SK-N-SH (cell line): Measurements from ENCODE around the gene RERG. TPM values are rescaled to one million over a fixed set of nuclear protein-coding genes. Genes with fewer than 3 reads are reported as not detected.

Source experiments
- CTCF ChIA-PET: fragments of 300-600, 350-600 bp; formaldehyde crosslinking; extraction: SDS; loops from one replicate; lab custom pipeline; 2021; lab: Yijun Ruan, JAX
- POLR2A ChIA-PET: fragments of 350-600 bp; sonication (Branson Sonifier 250); formaldehyde crosslinking; extraction: SDS; loops from one replicate; lab custom pipeline; 2020; ENCODE audit warnings: antibody characterized with exemption, inconsistent platforms; lab: Yijun Ruan, JAX
- DNase-seq: peaks from one replicate; pipeline ENCODE4 v3.0.0; 2012
- H2AFZ ChIP-seq: fragments of 200-600 bp; sonication (generic); 2 replicates; pipeline ENCODE4 v1.8.1; 2016; ENCODE audit warnings: antibody characterized with exemption, mild to moderate bottlenecking, low read depth
- H3F3A ChIP-seq: fragments of 200-600 bp; sonication (generic); replicated peaks from 2 replicates; pipeline ENCODE3; 2016; ENCODE audit warnings: antibody characterized with exemption, mild to moderate bottlenecking; ENCODE audit not compliant: insufficient read depth
- H3K27ac ChIP-seq, 2 experiments: fragments of 200-500 bp in 1 of 2; fragments of 200-600 bp in 1 of 2; sonication (Bioruptor generic) in 1 of 2; sonication (generic), shearing (Covaris generic) in 1 of 2; 2 replicates each; pipeline versions ENCODE4 v1.5.1 to v1.6.1; 2014 to 2016; ENCODE audit warnings: low read depth in 2 of 2, inconsistent platforms in 1 of 2, low read length in 1 of 2, mild to moderate bottlenecking in 1 of 2, mixed read lengths in 1 of 2
- H3K27me3 ChIP-seq: fragments of 200-600 bp; sonication (generic), shearing (Covaris generic); 2 replicates; pipeline ENCODE4 v1.6.1; 2016; ENCODE audit warnings: mixed run types; ENCODE audit not compliant: insufficient read depth
- H3K36me3 ChIP-seq, 2 experiments: fragments of 200-500 bp in 1 of 2; fragments of 200-600 bp in 1 of 2; sonication (Bioruptor generic) in 1 of 2; sonication (generic) in 1 of 2; replicated peaks in 1 of 2; 2 replicates each; pipeline versions ENCODE3 to v1.5.1; 2014 to 2016; ENCODE audit warnings: low read length in 1 of 2, mild to moderate bottlenecking in 1 of 2; ENCODE audit not compliant: insufficient read depth in 2 of 2, control insufficient read depth in 1 of 2
- H3K4me1 ChIP-seq, 2 experiments: fragments of 200-500 bp in 1 of 2; fragments of 200-600 bp in 1 of 2; sonication (Bioruptor generic) in 1 of 2; sonication (generic), shearing (Covaris generic) in 1 of 2; 2 replicates each; pipeline versions ENCODE4 v1.5.1 to v1.6.1; 2014 to 2016; ENCODE audit warnings: low read depth in 1 of 2, low read length in 1 of 2, mixed run types in 1 of 2; ENCODE audit not compliant: insufficient read depth in 2 of 2, control insufficient read depth in 1 of 2
- H3K4me2 ChIP-seq: fragments of 200-600 bp; sonication (generic), shearing (Covaris generic); 2 replicates; pipeline ENCODE4 v1.6.1; 2017; ENCODE audit warnings: mixed run types
- H3K4me3 ChIP-seq, 2 experiments: fragments of 200-500 bp in 1 of 2; fragments of 200-600 bp in 1 of 2; sonication (Bioruptor generic) in 1 of 2; sonication (generic), shearing (Covaris generic) in 1 of 2; 2 replicates each; pipeline versions ENCODE4 v1.5.1 to v1.8.1; 2014 to 2016; ENCODE audit warnings: low read depth in 2 of 2, inconsistent platforms in 1 of 2, low read length in 1 of 2, mild to moderate bottlenecking in 1 of 2, mixed read lengths in 1 of 2, moderate library complexity in 1 of 2
- H3K79me2 ChIP-seq: fragments of 200-600 bp; sonication (generic); 2 replicates; pipeline ENCODE4 v1.8.1; 2017; ENCODE audit warnings: mild to moderate bottlenecking; ENCODE audit not compliant: insufficient read depth
- H3K9ac ChIP-seq: fragments of 200-600 bp; sonication (generic); 2 replicates; pipeline ENCODE4 v1.6.1; 2017; ENCODE audit warnings: mixed run types
- H3K9me2 ChIP-seq: fragments of 200-600 bp; sonication (generic); 2 replicates; pipeline ENCODE4 v1.6.1; 2017; ENCODE audit warnings: mixed run types
- H3K9me3 ChIP-seq: fragments of 200-600 bp; sonication (generic); 2 replicates; pipeline ENCODE4 v1.6.1; 2017; ENCODE audit warnings: mixed run types, mild to moderate bottlenecking, moderate library complexity
- H4K20me1 ChIP-seq: fragments of 200-600 bp; sonication (generic); 2 replicates; pipeline ENCODE4 v1.6.1; 2017; ENCODE audit warnings: mild to moderate bottlenecking, mixed run types; ENCODE audit not compliant: insufficient read depth
- CHD2 ChIP-seq: fragments of 150-350 bp; IDR thresholded peaks from 2 replicates; pipeline ENCODE4 v1.6.1; 2018; ENCODE audit warnings: low read length; ENCODE audit not compliant: partially characterized antibody
- ELF1 ChIP-seq: IDR thresholded peaks from 2 replicates; pipeline ENCODE4 v1.4.0; 2012
- EP300 ChIP-seq, 2 experiments: IDR thresholded peaks; 2 replicates each; pipeline versions ENCODE4 v1.4.0 to v1.6.1; 2012; ENCODE audit warnings: borderline replicate concordance in 1 of 2, low read depth in 1 of 2, low read length in 1 of 2
- FOXJ3 ChIP-seq: sonication (generic); formaldehyde crosslinking; IDR thresholded peaks from 2 replicates; pipeline ENCODE4 v1.5.1; 2020; ENCODE audit warnings: mild to moderate bottlenecking, missing genetic modification reagents
- FOXM1 ChIP-seq: IDR thresholded peaks from 2 replicates; pipeline ENCODE4 v1.4.0; 2012; ENCODE audit warnings: low read depth, mild to moderate bottlenecking
- GATA2 ChIP-seq: sonication (generic); formaldehyde crosslinking; IDR thresholded peaks from 2 replicates; pipeline ENCODE4 v1.5.0; 2020; ENCODE audit warnings: mild to moderate bottlenecking, missing genetic modification reagents
- JUND ChIP-seq: IDR thresholded peaks from 2 replicates; pipeline ENCODE4 v1.4.0; 2012
- POLR2AphosphoS5 ChIP-seq: IDR thresholded peaks from 2 replicates; pipeline ENCODE4 v1.6.1; 2012; ENCODE audit warnings: low read depth, low read length
- RCOR1 ChIP-seq: fragments of 150-350 bp; IDR thresholded peaks from 2 replicates; pipeline ENCODE4 v1.6.1; 2017; ENCODE audit warnings: antibody characterized with exemption, low read length
- TCF12 ChIP-seq: IDR thresholded peaks from 2 replicates; pipeline ENCODE4 v1.4.0; 2012
- TEAD4 ChIP-seq: IDR thresholded peaks from 2 replicates; pipeline ENCODE4 v1.4.0; 2012; ENCODE audit warnings: mild to moderate bottlenecking, borderline replicate concordance; ENCODE audit not compliant: insufficient read depth
- WGBS: methylation state at CpG from one replicate; pipeline ENCODE4 v1.1.6; 2017; ENCODE audit warnings: low lambda C conversion rate; 5-methylcytosine and 5-hydroxymethylcytosine counted together
- polyA plus RNA-seq, 3 experiments: library from polyadenylated mRNA; depleted of rRNA; stranded (reverse); fragments of >200 nt; gene quantifications; 2 replicates each; pipeline ENCODE4 v1.2.3, GENCODE V29; 2012

The RERG gene
- polyA plus RNA-seq, 1 of the 3 experiments (the other 2 are of a cell fraction): 0.49 TPM

- Histone ChIP-seq H3K9ac (no peak overlapping the region), H3K4me3 (no peak overlapping the region), H3F3A (no peaks in the 10 kb centered on the region), H3K27me3 (no peaks in the 10 kb centered on the region), H2AFZ (no peak overlapping the region), H3K4me1 (no peaks in the 10 kb centered on the region), H3K27ac (no peak overlapping the region), H3K9me3 (no peaks in the 10 kb centered on the region), H3K36me3 (no peaks in the 10 kb centered on the region), H3K4me2 (no peak overlapping the region), H3K9me2 (no peaks in the 10 kb centered on the region), H3K79me2 (no peaks in the 10 kb centered on the region), H4K20me1 (no peaks in the 10 kb centered on the region)
- CTCF ChIA-PET: interaction anchor here (1.0 kb wide), 1 partner anchor 24 kb away, joined by 3 read pairs; the partner anchor contains the start of gene RERG
- DNase-seq: no peak
- no peak for TF ChIP-seq TEAD4
- TF ChIP-seq RCOR1: no peak
- TF ChIP-seq FOXM1: no peak
- TF ChIP-seq EP300 (IDR thresholded peaks at IDR 0.05; ENCODE audit: borderline replicate concordance in 1 of 2, low read depth in 1 of 2, low read length in 1 of 2): no peak
- no peak for TF ChIP-seq FOXJ3 (CRISPR knock-in tag)
- no peak for TF ChIP-seq CHD2
- TF ChIP-seq JUND: no peak
- WGBS: 58% methylated on average over 3 of the region's 3 CpGs
- POLR2A ChIA-PET: no interaction called here
Measured at GRCh38 chr12:15196678-15197505, 24.3 kb downstream of the RERG start.

GRCh38 chr12:15196221-15196620 is 25.0 kb downstream of the RERG start:
- no peaks in the 10 kb centered on the region for H3K9me2 ChIP-seq
- H3K4me2 ChIP-seq: no peak overlapping the region
- no peaks in the 10 kb centered on the region for H3K4me1 ChIP-seq
- 37% methylated on average over 3 of the region's 3 CpGs for WGBS
- H3F3A ChIP-seq: no peaks in the 10 kb centered on the region
- TF ChIP-seq TCF12 (no peak), POLR2AphosphoS5 (no peak), FOXM1 (no peak), GATA2 (CRISPR knock-in tag) (no peak), ELF1 (no peak)
- no peak for DNase-seq
- no peak overlapping the region for H2AFZ ChIP-seq
- H3K27me3 ChIP-seq: no peaks in the 10 kb centered on the region
- no peaks in the 10 kb centered on the region for H3K79me2 ChIP-seq
- H3K9me3 ChIP-seq: no peaks in the 10 kb centered on the region
- H3K36me3 ChIP-seq: no peaks in the 10 kb centered on the region
- H3K9ac ChIP-seq: no peak overlapping the region
- H3K4me3 ChIP-seq: no peak overlapping the region
- no peak overlapping the region for H3K27ac ChIP-seq
- no peaks in the 10 kb centered on the region for H4K20me1 ChIP-seq
- ChIA-PET CTCF (no interaction called here), POLR2A (no interaction called here)
